ENCODE measurements around the gene ISCA1. TPM values are rescaled to one million over a fixed set of nuclear protein-coding genes. Genes with fewer than 3 reads are reported as not detected.

Gene ISCA1
- total and polyA plus RNA-seq, 10 of the 15 experiments (the other 5 are each of a cell fraction or from before 2014, with no cell fraction given): 8.9 to 36.0 (median 24.2) TPM

GRCh38 chr9:86282077-86282978 is at the start of gene ISCA1 (continued):
- peak; percentile 92 for TF ChIP-seq CREB1 (IDR thresholded peaks at IDR 0.05; ENCODE audit: low read depth)
- TF ChIP-seq SUZ12 (IDR thresholded peaks at IDR 0.05; ENCODE audit: unreplicated experiment): no peak
- TF ChIP-seq MYC (IDR thresholded peaks at IDR 0.05; ENCODE audit: insufficient read depth, insufficient read length, insufficient replicate concordance, low read length, severe bottlenecking): peak; percentile 87
- no peak for TF ChIP-seq SKIL (IDR thresholded peaks at IDR 0.05; ENCODE audit: low read depth, poor library complexity, severe bottlenecking)
- TF ChIP-seq TARDBP (IDR thresholded peaks at IDR 0.05; ENCODE audit: borderline replicate concordance): peak; percentile 57; the same call in 1 of the 2 replicates
- peak; percentile 74 for TF ChIP-seq SIX5 (IDR thresholded peaks at IDR 0.05; ENCODE audit: low read depth, low read length, severe bottlenecking)
- no peak for TF ChIP-seq RAD21 (IDR thresholded peaks at IDR 0.05; ENCODE audit: insufficient read depth, low read depth, low read length)
- peak; percentile 40 for TF ChIP-seq USF1 (IDR thresholded peaks at IDR 0.05; ENCODE audit: borderline replicate concordance, extremely low read length, insufficient read depth, low read depth, low read length)
- TF ChIP-seq BCL3 (IDR thresholded peaks at IDR 0.05; ENCODE audit: borderline replicate concordance, insufficient read depth, low read depth, low read length, poor library complexity, severe bottlenecking): no peak
- TF ChIP-seq BCLAF1 (IDR thresholded peaks at IDR 0.05): no peak
- TF ChIP-seq ZNF207 (IDR thresholded peaks at IDR 0.05; ENCODE audit: borderline replicate concordance): peak; percentile 92
- TF ChIP-seq BMI1 (IDR thresholded peaks at IDR 0.05; ENCODE audit: borderline replicate concordance): no peak
- no peak for TF ChIP-seq CHD4 (IDR thresholded peaks at IDR 0.05)
- TF ChIP-seq KAT2A (conservative IDR thresholded peaks at IDR 0.05; ENCODE audit: control insufficient read depth, low read depth, low read length): no peak
- TF ChIP-seq MAX (IDR thresholded peaks at IDR 0.05; ENCODE audit: low read depth, low read length): peak; percentile 33
- TF ChIP-seq SMAD1 (IDR thresholded peaks at IDR 0.05; ENCODE audit: low read depth, partially characterized antibody): no peak
- peak; percentile 86 for TF ChIP-seq TAF1 (IDR thresholded peaks at IDR 0.05; ENCODE audit: borderline replicate concordance, low read depth, low read length)
- TF ChIP-seq TCF7 (IDR thresholded peaks at IDR 0.05; ENCODE audit: borderline replicate concordance): no peak
- no peak for TF ChIP-seq ZSCAN29 (IDR thresholded peaks at IDR 0.05)
- TF ChIP-seq POU2F2 (IDR thresholded peaks at IDR 0.05; ENCODE audit: borderline replicate concordance, low read depth, low read length): no peak
- no peak for TF ChIP-seq EED (IDR thresholded peaks at IDR 0.05; ENCODE audit: low read depth)
- TF ChIP-seq GABPA (IDR thresholded peaks at IDR 0.05; ENCODE audit: low read depth): no peak

All from GM12878 (cell line).